T-helper 9 cell (primary cell): Measurements from ENCODE around the gene ROBO2.

Experiments used
- DNase-seq: peaks from one replicate; pipeline ENCODE4 v3.0.0-alpha.2; 2020

The ROBO2 gene

GRCh38 chr3:77191640-77192039 is 151.7 kb downstream of the ROBO2 start:
- DNase-seq, result no peak

- DNase-seq, result no peak
These were observed 156.1 kb downstream of the ROBO2 start for GRCh38 chr3:77195766-77196545.

GRCh38 chr3:77197408-77197807 is 157.5 kb downstream of the ROBO2 start:
- no peak for DNase-seq

- no peak for DNase-seq
These were observed 164.0 kb downstream of the ROBO2 start for GRCh38 chr3:77203851-77204250.

- no peak for DNase-seq
These were observed 164.9 kb downstream of the ROBO2 start for GRCh38 chr3:77204788-77205187.

GRCh38 chr3:77207753-77208152 is 167.9 kb downstream of the ROBO2 start:
- DNase-seq, result no peak

GRCh38 chr3:77222701-77223100 is 182.8 kb downstream of the ROBO2 start:
- DNase-seq, result no peak

- no peak for DNase-seq
These were observed 187.7 kb downstream of the ROBO2 start for GRCh38 chr3:77227567-77227966.

GRCh38 chr3:77232557-77232956 is 192.7 kb downstream of the ROBO2 start:
- no peak for DNase-seq

GRCh38 chr3:77234004-77234403 is 194.1 kb downstream of the ROBO2 start:
- no peak for DNase-seq

- no peak for DNase-seq
These were observed 196.2 kb downstream of the ROBO2 start for GRCh38 chr3:77236118-77236517.

- DNase-seq, result no peak
These were observed 200.3 kb downstream of the ROBO2 start for GRCh38 chr3:77240072-77240650.

GRCh38 chr3:77242371-77242770 is 202.5 kb downstream of the ROBO2 start:
- no peak for DNase-seq

- DNase-seq, result no peak
These were observed 205.1 kb downstream of the ROBO2 start for GRCh38 chr3:77244981-77245380.

- no peak for DNase-seq
These were observed 207.2 kb downstream of the ROBO2 start for GRCh38 chr3:77247061-77247460.

- no peak for DNase-seq
These were observed 207.9 kb downstream of the ROBO2 start for GRCh38 chr3:77247817-77248216.

GRCh38 chr3:77248420-77248819 is 208.5 kb downstream of the ROBO2 start:
- DNase-seq, result no peak

GRCh38 chr3:77251136-77251535 is 211.2 kb downstream of the ROBO2 start:
- DNase-seq, result no peak

- no peak for DNase-seq
These were observed 215.3 kb downstream of the ROBO2 start for GRCh38 chr3:77254967-77255831.

- DNase-seq, result no peak
These were observed 216.9 kb downstream of the ROBO2 start for GRCh38 chr3:77256584-77257503.

GRCh38 chr3:77259694-77260093 is 219.8 kb downstream of the ROBO2 start:
- no peak for DNase-seq

- DNase-seq, result no peak
These were observed 222.5 kb downstream of the ROBO2 start for GRCh38 chr3:77262361-77262760.

GRCh38 chr3:77267589-77267988 is 227.7 kb downstream of the ROBO2 start:
- DNase-seq, result no peak
